Activated CD4-positive, alpha-beta T cell treated with anti-CD3 and anti-CD28 coated beads, Interleukin-2, amount 10 ng/mL, durations not matched to agents 7 days and 5 days (primary cell): ENCODE measurements around the gene IGF2R. TPM values are rescaled to one million over a fixed set of nuclear protein-coding genes. Genes with fewer than 3 reads are reported as not detected.

ENCODE experiments used
- CTCF ChIA-PET: fragments of 350-600 bp; sonication (Branson Sonifier 250); formaldehyde crosslinking; loops from one replicate; lab custom pipeline; 2021; ENCODE audit warnings: antibody characterized with exemption; lab: Charles Lee
- POLR2A ChIA-PET: fragments of 350-600 bp; sonication (Branson Sonifier 250); formaldehyde crosslinking; loops from one replicate; lab custom pipeline; 2021; ENCODE audit warnings: antibody characterized with exemption; lab: Charles Lee
- DNase-seq: peaks from one replicate; pipeline ENCODE4 v3.0.0-alpha.2; 2020
- H3K27ac Mint-ChIP-seq: one replicate; pipeline ENCODE4 v1.8.0; 2021; ENCODE audit warnings: mild to moderate bottlenecking, moderate library complexity, mixed read lengths
- H3K27me3 Mint-ChIP-seq: one replicate; pipeline ENCODE4 v1.8.0; 2021; ENCODE audit warnings: mixed read lengths
- H3K36me3 Mint-ChIP-seq: one replicate; pipeline ENCODE4 v1.8.0; 2021; ENCODE audit warnings: low read depth, mixed read lengths
- H3K4me1 Mint-ChIP-seq: one replicate; pipeline ENCODE4 v1.8.0; 2021; ENCODE audit warnings: mixed read lengths
- H3K4me3 Mint-ChIP-seq: one replicate; pipeline ENCODE4 v1.8.0; 2021; ENCODE audit warnings: mild to moderate bottlenecking, moderate library complexity, mixed read lengths
- H3K9me3 Mint-ChIP-seq: one replicate; pipeline ENCODE4 v1.8.0; 2021; ENCODE audit warnings: mixed read lengths
- total RNA-seq, 2 experiments: library from RNA; stranded (reverse); gene quantifications; one replicate each; pipeline ENCODE4 v1.2.3, GENCODE V29; 2021

IGF2R gene
- total RNA-seq, 2 experiments from 2014 or later: 62.8 to 65.0 TPM

- ChIA-PET POLR2A (interaction anchor here (0.6 kb wide), 1 partner anchor 406 kb away, joined by 3 read pairs; no protein-coding TSS in a partner anchor), CTCF (interaction anchor here (1.3 kb wide), 1 partner anchor 39 kb away, joined by 3 read pairs; no protein-coding TSS in a partner anchor)
- Mint-ChIP-seq H3K36me3 (peaks cover 63% of the 10 kb centered on the region), H3K27ac (no peak overlapping the region), H3K9me3 (no peaks in the 10 kb centered on the region), H3K4me3 (no peak overlapping the region), H3K4me1 (peaks cover 45% of the 10 kb centered on the region), H3K27me3 (no peaks in the 10 kb centered on the region)
- no peak for DNase-seq
Observed at GRCh38 chr6:160039441-160039840, 70.6 kb downstream of the IGF2R start.

- no peak for DNase-seq
- H3K27ac Mint-ChIP-seq: no peak overlapping the region
- no peaks in the 10 kb centered on the region for H3K27me3 Mint-ChIP-seq
- H3K36me3 Mint-ChIP-seq: peaks cover 65% of the 10 kb centered on the region
- ChIA-PET POLR2A (no interaction called here), CTCF (interaction anchor here (1.3 kb wide), 1 partner anchor 38 kb away, joined by 3 read pairs; no protein-coding TSS in a partner anchor)
- no peaks in the 10 kb centered on the region for H3K9me3 Mint-ChIP-seq
- peaks cover 45% of the 10 kb centered on the region for H3K4me1 Mint-ChIP-seq
- H3K4me3 Mint-ChIP-seq: no peak overlapping the region
Observed at GRCh38 chr6:160040055-160040454, 71.2 kb downstream of the IGF2R start.

- ChIA-PET POLR2A (no interaction called here), CTCF (interaction anchor here (1.3 kb wide), 1 partner anchor 38 kb away, joined by 3 read pairs; no protein-coding TSS in a partner anchor)
- no peaks in the 10 kb centered on the region for H3K9me3 Mint-ChIP-seq
- no peak for DNase-seq
- H3K4me3 Mint-ChIP-seq: no peak overlapping the region
- H3K27me3 Mint-ChIP-seq: no peaks in the 10 kb centered on the region
- H3K27ac Mint-ChIP-seq: no peak overlapping the region
- peaks cover 63% of the 10 kb centered on the region for H3K36me3 Mint-ChIP-seq
- peaks cover 45% of the 10 kb centered on the region for H3K4me1 Mint-ChIP-seq
Observed at GRCh38 chr6:160040527-160041264, 71.8 kb downstream of the IGF2R start.

- H3K4me3 Mint-ChIP-seq: no peak overlapping the region
- H3K27ac Mint-ChIP-seq: peak overlapping the region; percentile 20
- H3K9me3 Mint-ChIP-seq: no peaks in the 10 kb centered on the region
- CTCF ChIA-PET: no interaction called here
- POLR2A ChIA-PET: no interaction called here
- peak; percentile 35 for DNase-seq
- H3K27me3 Mint-ChIP-seq: no peaks in the 10 kb centered on the region
- H3K4me1 Mint-ChIP-seq: peaks cover 43% of the 10 kb centered on the region
- H3K36me3 Mint-ChIP-seq: peaks cover 58% of the 10 kb centered on the region
Observed at GRCh38 chr6:160041608-160042007, 72.7 kb downstream of the IGF2R start.

GRCh38 chr6:160042014-160042773, 73.3 kb downstream of the IGF2R start:
- Mint-ChIP-seq H3K4me3 (no peak overlapping the region), H3K9me3 (no peaks in the 10 kb centered on the region), H3K4me1 (peaks cover 43% of the 10 kb centered on the region), H3K27ac (peak overlapping the region; percentile 20), H3K27me3 (no peaks in the 10 kb centered on the region), H3K36me3 (peaks cover 61% of the 10 kb centered on the region)
- ChIA-PET CTCF (interaction anchor here (0.5 kb wide), 1 partner anchor 13 kb away, joined by 4 read pairs; no protein-coding TSS in a partner anchor), POLR2A (no interaction called here)
- DNase-seq: no peak

- H3K27me3 Mint-ChIP-seq: no peaks in the 10 kb centered on the region
- CTCF ChIA-PET: interaction anchor here (0.5 kb wide), 1 partner anchor 14 kb away, joined by 4 read pairs; no protein-coding TSS in a partner anchor
- H3K36me3 Mint-ChIP-seq: peaks cover 66% of the 10 kb centered on the region
- no peak for DNase-seq
- H3K4me1 Mint-ChIP-seq: peaks cover 41% of the 10 kb centered on the region
- H3K9me3 Mint-ChIP-seq: no peaks in the 10 kb centered on the region
- no peak overlapping the region for H3K4me3 Mint-ChIP-seq
- POLR2A ChIA-PET: no interaction called here
- no peak overlapping the region for H3K27ac Mint-ChIP-seq
Observed at GRCh38 chr6:160042788-160043301, 74.0 kb downstream of the IGF2R start.

GRCh38 chr6:160043784-160044183, 74.9 kb downstream of the IGF2R start:
- no peak overlapping the region for H3K4me3 Mint-ChIP-seq
- peaks cover 70% of the 10 kb centered on the region for H3K36me3 Mint-ChIP-seq
- DNase-seq: no peak
- H3K4me1 Mint-ChIP-seq: peaks cover 32% of the 10 kb centered on the region
- H3K9me3 Mint-ChIP-seq: no peaks in the 10 kb centered on the region
- H3K27ac Mint-ChIP-seq: no peak overlapping the region
- CTCF ChIA-PET: no interaction called here
- H3K27me3 Mint-ChIP-seq: no peaks in the 10 kb centered on the region
- POLR2A ChIA-PET: no interaction called here

GRCh38 chr6:160044687-160045086, 75.8 kb downstream of the IGF2R start:
- CTCF ChIA-PET: no interaction called here
- POLR2A ChIA-PET: no interaction called here
- no peak for DNase-seq
- H3K4me1 Mint-ChIP-seq: peaks cover 26% of the 10 kb centered on the region
- H3K27ac Mint-ChIP-seq: no peak overlapping the region
- no peak overlapping the region for H3K4me3 Mint-ChIP-seq
- peaks cover 77% of the 10 kb centered on the region for H3K36me3 Mint-ChIP-seq
- H3K27me3 Mint-ChIP-seq: no peaks in the 10 kb centered on the region
- H3K9me3 Mint-ChIP-seq: no peaks in the 10 kb centered on the region

GRCh38 chr6:160048471-160048870, 79.6 kb downstream of the IGF2R start:
- Mint-ChIP-seq H3K9me3 (no peaks in the 10 kb centered on the region), H3K36me3 (peaks cover 79% of the 10 kb centered on the region), H3K4me3 (no peak overlapping the region), H3K4me1 (peaks cover 22% of the 10 kb centered on the region), H3K27ac (no peak overlapping the region), H3K27me3 (no peaks in the 10 kb centered on the region)
- CTCF ChIA-PET: interaction anchor here (0.7 to 1.5 kb wide), 2 partner anchors 13 to 113 kb away, joined by 3 read pairs; no protein-coding TSS in a partner anchor
- POLR2A ChIA-PET: no interaction called here
- DNase-seq: no peak

- POLR2A ChIA-PET: no interaction called here
- Mint-ChIP-seq H3K4me3 (no peak overlapping the region), H3K9me3 (no peaks in the 10 kb centered on the region), H3K27ac (no peak overlapping the region), H3K36me3 (peaks cover 80% of the 10 kb centered on the region), H3K4me1 (peaks cover 22% of the 10 kb centered on the region), H3K27me3 (no peaks in the 10 kb centered on the region)
- DNase-seq: no peak
- CTCF ChIA-PET: interaction anchor here (0.6 kb wide), 1 partner anchor 96 kb away, joined by 3 read pairs; no protein-coding TSS in a partner anchor
Observed at GRCh38 chr6:160049346-160049745, 80.5 kb downstream of the IGF2R start.

GRCh38 chr6:160050022-160050421, 81.1 kb downstream of the IGF2R start:
- CTCF ChIA-PET: interaction anchor here (0.6 kb wide), 1 partner anchor 97 kb away, joined by 3 read pairs; no protein-coding TSS in a partner anchor
- Mint-ChIP-seq H3K9me3 (no peaks in the 10 kb centered on the region), H3K36me3 (peaks cover 77% of the 10 kb centered on the region), H3K27ac (no peak overlapping the region), H3K4me1 (peaks cover 22% of the 10 kb centered on the region), H3K4me3 (no peak overlapping the region), H3K27me3 (no peaks in the 10 kb centered on the region)
- POLR2A ChIA-PET: no interaction called here
- no peak for DNase-seq

- no peak overlapping the region for H3K4me3 Mint-ChIP-seq
- CTCF ChIA-PET: no interaction called here
- H3K27ac Mint-ChIP-seq: no peak overlapping the region
- no peaks in the 10 kb centered on the region for H3K9me3 Mint-ChIP-seq
- DNase-seq: peak; percentile 28
- H3K4me1 Mint-ChIP-seq: peaks cover 27% of the 10 kb centered on the region
- H3K36me3 Mint-ChIP-seq: peaks cover 76% of the 10 kb centered on the region
- H3K27me3 Mint-ChIP-seq: no peaks in the 10 kb centered on the region
- POLR2A ChIA-PET: no interaction called here
Observed at GRCh38 chr6:160051390-160051789, 82.5 kb downstream of the IGF2R start.
